CD8-positive, alpha-beta memory T cell (primary cell): ENCODE measurements around the gene PRRC2B. TPM values are rescaled to one million over a fixed set of nuclear protein-coding genes. Genes with fewer than 3 reads are reported as not detected.

Source experiments
- CTCF ChIA-PET: fragments of 350-600 bp; sonication (Branson Sonifier 250); formaldehyde crosslinking; loops from one replicate; lab custom pipeline; 2021; ENCODE audit warnings: antibody characterized with exemption; lab: Charles Lee
- POLR2A ChIA-PET: fragments of 350-600 bp; sonication (Branson Sonifier 250); formaldehyde crosslinking; loops from one replicate; lab custom pipeline; 2021; ENCODE audit warnings: antibody characterized with exemption; lab: Charles Lee
- DNase-seq, 5 donors: peaks; one replicate each; pipeline versions ENCODE4 v3.0.0 to v3.0.0-alpha.2; 2020 to 2022; ENCODE audit warnings: mixed read lengths in 1 of 5
- H3K27ac ChIP-seq: one replicate; pipeline ENCODE4 v1.7.0; 2013; ENCODE audit warnings: low read depth, mild to moderate bottlenecking, low read length, moderate library complexity
- H3K27me3 ChIP-seq: 2 replicates; pipeline ENCODE4 v1.7.0; 2013; ENCODE audit warnings: low read length, mild to moderate bottlenecking; ENCODE audit not compliant: insufficient read depth, poor library complexity, severe bottlenecking
- H3K36me3 ChIP-seq: 2 replicates; pipeline ENCODE4 v1.7.0; 2013; ENCODE audit warnings: mild to moderate bottlenecking, low read length, moderate library complexity; ENCODE audit not compliant: insufficient read depth
- H3K4me1 ChIP-seq: 2 replicates; pipeline ENCODE4 v1.7.0; 2013; ENCODE audit warnings: mild to moderate bottlenecking, low read length, moderate library complexity; ENCODE audit not compliant: insufficient read depth
- H3K4me3 ChIP-seq: 2 replicates; pipeline ENCODE4 v1.7.0; 2013; ENCODE audit warnings: mild to moderate bottlenecking, low read length
- H3K9me3 ChIP-seq: 2 replicates; pipeline ENCODE4 v1.7.0; 2013; ENCODE audit warnings: mild to moderate bottlenecking, low read length
- H3K27ac Mint-ChIP-seq, 8 donors: one replicate each; pipeline ENCODE4 v1.8.0; 2020 to 2021; ENCODE audit warnings: mixed read lengths in 8 of 8, mild to moderate bottlenecking in 6 of 8, inconsistent platforms in 3 of 8, moderate library complexity in 3 of 8
- H3K27me3 Mint-ChIP-seq, 2 donors: one replicate each; pipeline ENCODE4 v1.8.0; 2020 to 2021; ENCODE audit warnings: mixed read lengths in 2 of 2, mild to moderate bottlenecking in 1 of 2, moderate library complexity in 1 of 2
- H3K36me3 Mint-ChIP-seq, 3 donors: one replicate each; pipeline ENCODE4 v1.8.0; 2020 to 2021; ENCODE audit warnings: mixed read lengths in 3 of 3, inconsistent platforms in 1 of 3, mild to moderate bottlenecking in 1 of 3
- H3K4me1 Mint-ChIP-seq, 3 donors: one replicate each; pipeline ENCODE4 v1.8.0; 2020 to 2021; ENCODE audit warnings: mixed read lengths in 3 of 3, inconsistent platforms in 1 of 3, mild to moderate bottlenecking in 1 of 3
- H3K4me3 Mint-ChIP-seq, 7 donors: one replicate each; pipeline ENCODE4 v1.8.0; 2020 to 2021; ENCODE audit warnings: mixed read lengths in 7 of 7, mild to moderate bottlenecking in 6 of 7, moderate library complexity in 4 of 7, inconsistent platforms in 2 of 7
- H3K9me3 Mint-ChIP-seq, 5 donors: one replicate each; pipeline ENCODE4 v1.8.0; 2020 to 2022; ENCODE audit warnings: mixed read lengths in 5 of 5, mild to moderate bottlenecking in 3 of 5, moderate library complexity in 2 of 5, inconsistent platforms in 1 of 5
- polyA plus RNA-seq: library from polyadenylated mRNA; unstranded; fragments of 300-500 nt; fragmentation: Illumina TruSeq; gene quantifications from one replicate; pipeline ENCODE4 v1.2.3, GENCODE V29; 2021
- total RNA-seq, 2 experiments: library from RNA; stranded (reverse); gene quantifications; one replicate each; pipeline ENCODE4 v1.2.3, GENCODE V29; 2021

The PRRC2B gene
- total and polyA plus RNA-seq, 3 experiments from 2014 or later, result 42.1 to 146 (median 146) TPM

- POLR2A ChIA-PET, result no interaction called here
- Histone ChIP-seq H3K4me1 (peaks cover 86% of the 10 kb centered on the region), H3K4me3 (peak overlapping the region; percentile 28), H3K27me3 (no peaks in the 10 kb centered on the region), H3K27ac (no peak overlapping the region), H3K36me3 (no peaks in the 10 kb centered on the region), H3K9me3 (no peaks in the 10 kb centered on the region)
- peaks cover 82 to 97% (median 92%) of the 10 kb centered on the region in 3 donors for H3K4me1 Mint-ChIP-seq
- H3K4me3 Mint-ChIP-seq, result peak overlapping the region; percentile 38 to 81 (median 74)
- peak overlapping the region; percentile 72 to 95 (median 89) for H3K27ac Mint-ChIP-seq
- peaks cover 0 to 24% (median 5%) of the 10 kb centered on the region in 3 donors for H3K36me3 Mint-ChIP-seq
- H3K27me3 Mint-ChIP-seq, result no peaks in the 10 kb centered on the region
- H3K9me3 Mint-ChIP-seq, result no peaks in the 10 kb centered on the region
- no peak for DNase-seq
- CTCF ChIA-PET, result interaction anchor here (0.9 kb wide), 1 partner anchor 10 kb away, joined by 3 read pairs; no protein-coding TSS in a partner anchor
Measured at GRCh38 chr9:131409458-131409992, 15.6 kb downstream of the PRRC2B start.

- Mint-ChIP-seq H3K27ac (peak overlapping the region; percentile 73 to 95 (median 89)), H3K27me3 (no peaks in the 10 kb centered on the region), H3K9me3 (no peaks in the 10 kb centered on the region), H3K4me3 (peak overlapping the region; percentile 38 to 81 (median 74)), H3K36me3 (peaks cover 0 to 21% (median 5%) of the 10 kb centered on the region in 3 donors), H3K4me1 (peaks cover 80 to 97% (median 92%) of the 10 kb centered on the region in 3 donors)
- peak overlapping the region; percentile 28 for H3K4me3 ChIP-seq
- peak in 4 of 5 donors; percentile 36 to 61 (median 45) for DNase-seq
- ChIA-PET CTCF (interaction anchor here (0.9 to 1.7 kb wide), 3 partner anchors 10 to 61 kb away, joined by 3 to 5 read pairs (median 3); no protein-coding TSS in a partner anchor), POLR2A (no interaction called here)
- peaks cover 83% of the 10 kb centered on the region for H3K4me1 ChIP-seq
- no peak overlapping the region for H3K27ac ChIP-seq
- H3K9me3 ChIP-seq, result no peaks in the 10 kb centered on the region
- H3K27me3 ChIP-seq, result no peaks in the 10 kb centered on the region
- H3K36me3 ChIP-seq, result no peaks in the 10 kb centered on the region
Measured at GRCh38 chr9:131410044-131410491, 16.2 kb downstream of the PRRC2B start.

GRCh38 chr9:131411719-131412681, 18.1 kb downstream of the PRRC2B start:
- H3K36me3 ChIP-seq, result no peaks in the 10 kb centered on the region
- Mint-ChIP-seq H3K27ac (peak overlapping the region; percentile 1 to 83 (median 43)), H3K4me1 (peaks cover 73 to 97% (median 92%) of the 10 kb centered on the region in 3 donors), H3K36me3 (peaks cover 0 to 26% (median 5%) of the 10 kb centered on the region in 3 donors), H3K27me3 (no peaks in the 10 kb centered on the region), H3K9me3 (no peaks in the 10 kb centered on the region), H3K4me3 (peak overlapping the region in 5 of 7 donors; percentile 10 to 42 (median 20))
- H3K4me1 ChIP-seq, result peaks cover 81% of the 10 kb centered on the region
- H3K27ac ChIP-seq, result no peak overlapping the region
- no peak for DNase-seq
- H3K27me3 ChIP-seq, result no peaks in the 10 kb centered on the region
- no peaks in the 10 kb centered on the region for H3K9me3 ChIP-seq
- CTCF ChIA-PET, result interaction anchor here (0.6 to 2.0 kb wide), 3 partner anchors 22 to 68 kb away, joined by 3 to 5 read pairs (median 5); no protein-coding TSS in a partner anchor
- POLR2A ChIA-PET, result interaction anchor here (0.7 to 1.2 kb wide), 2 partner anchors 14 to 62 kb away, joined by 4 read pairs; no protein-coding TSS in a partner anchor
- no peak overlapping the region for H3K4me3 ChIP-seq

DNA sequence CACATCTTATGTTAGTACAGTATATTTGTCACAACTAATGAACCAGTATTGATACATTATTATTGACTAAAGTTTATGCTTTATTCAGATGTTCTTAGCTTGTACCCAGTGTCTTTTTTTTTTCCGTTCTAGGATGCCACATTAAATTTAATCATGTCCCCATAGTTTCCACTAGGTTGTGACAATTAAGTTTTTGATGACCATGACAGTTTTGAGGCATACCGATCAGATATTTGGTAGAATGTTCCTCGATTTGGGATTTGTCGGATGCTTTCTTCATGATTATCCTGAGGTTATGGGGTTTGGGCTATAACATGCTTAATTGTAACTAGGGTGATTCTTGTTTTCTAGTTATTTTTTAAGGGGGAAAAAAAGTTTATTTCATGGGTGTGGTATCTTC, 22.6 kb downstream of the PRRC2B start:
- DNase-seq, result no peak
- ChIA-PET CTCF (interaction anchor here (2.0 kb wide), 1 partner anchor 9 kb away, joined by 7 read pairs; no protein-coding TSS in a partner anchor), POLR2A (no interaction called here)
- H3K9me3 Mint-ChIP-seq, result no peaks in the 10 kb centered on the region
- Histone ChIP-seq H3K4me3 (no peak overlapping the region), H3K4me1 (peaks cover 84% of the 10 kb centered on the region), H3K36me3 (peaks cover 6% of the 10 kb centered on the region), H3K9me3 (no peaks in the 10 kb centered on the region), H3K27ac (no peak overlapping the region), H3K27me3 (no peaks in the 10 kb centered on the region)
- H3K27ac Mint-ChIP-seq, result peak overlapping the region; percentile 28 to 96 (median 66)
- no peaks in the 10 kb centered on the region for H3K27me3 Mint-ChIP-seq
- H3K36me3 Mint-ChIP-seq, result peaks cover 0 to 51% (median 12%) of the 10 kb centered on the region in 3 donors
- H3K4me1 Mint-ChIP-seq, result peaks cover 80 to 98% (median 94%) of the 10 kb centered on the region in 3 donors
- H3K4me3 Mint-ChIP-seq, result peak overlapping the region in 3 of 7 donors; percentile 13 to 46 (median 33)

DNA sequence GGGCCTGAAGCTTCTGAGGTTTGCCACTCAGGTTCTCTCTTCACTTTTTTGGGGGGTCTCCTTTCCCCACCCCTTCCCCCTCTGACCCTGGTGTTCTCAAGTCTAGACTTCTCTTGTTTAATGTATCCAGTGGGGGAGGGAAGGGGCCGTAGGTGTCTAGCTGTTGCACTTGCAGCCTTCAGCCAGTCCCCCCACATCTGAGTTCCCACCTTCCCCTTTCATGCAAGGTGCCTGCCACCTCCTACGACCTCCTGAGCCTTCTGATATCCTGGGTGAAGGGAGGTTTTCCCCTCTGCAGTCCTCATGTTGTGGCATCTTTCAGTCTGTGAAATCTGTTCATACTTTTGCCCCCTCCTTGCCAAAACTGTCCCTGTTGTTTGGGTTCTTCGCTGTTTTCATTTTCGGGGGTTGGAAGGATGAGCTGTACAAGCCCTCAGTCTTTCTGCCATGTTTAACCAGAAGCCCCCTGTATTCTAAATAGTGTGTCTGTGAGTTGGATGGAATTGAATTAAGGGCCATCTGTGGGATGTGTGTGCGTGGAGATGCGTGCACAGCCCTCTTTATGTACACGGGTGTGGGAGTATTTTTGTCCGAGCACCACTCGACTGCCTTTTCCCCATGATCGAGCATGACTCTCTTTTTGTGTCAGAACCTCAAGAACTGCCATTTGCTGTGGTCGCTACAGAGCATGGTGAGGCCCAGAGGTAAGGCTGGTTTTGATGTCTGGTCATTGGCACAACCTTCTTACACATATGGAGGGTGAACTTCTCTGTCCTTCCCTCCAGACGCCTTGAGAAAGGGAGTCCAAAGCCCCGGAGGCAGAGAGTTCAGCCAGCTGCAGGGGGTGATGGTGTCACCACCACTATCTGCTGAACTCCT, 23.6 kb downstream of the PRRC2B start:
- Histone ChIP-seq H3K4me1 (peaks cover 82% of the 10 kb centered on the region), H3K4me3 (peak overlapping the region; percentile 27), H3K36me3 (peaks cover 6% of the 10 kb centered on the region), H3K9me3 (no peaks in the 10 kb centered on the region), H3K27ac (no peak overlapping the region), H3K27me3 (no peaks in the 10 kb centered on the region)
- DNase-seq, result no peak
- no peaks in the 10 kb centered on the region for H3K27me3 Mint-ChIP-seq
- peak overlapping the region; percentile 74 to 96 (median 88) for H3K27ac Mint-ChIP-seq
- ChIA-PET POLR2A (no interaction called here), CTCF (interaction anchor here (1.0 to 2.0 kb wide), 5 partner anchors 10 to 45 kb away, joined by 3 to 7 read pairs (median 4); no protein-coding TSS in a partner anchor)
- H3K36me3 Mint-ChIP-seq, result peaks cover 0 to 50% (median 9%) of the 10 kb centered on the region in 3 donors
- H3K4me1 Mint-ChIP-seq, result peaks cover 79 to 96% (median 94%) of the 10 kb centered on the region in 3 donors
- H3K4me3 Mint-ChIP-seq, result peak overlapping the region; percentile 49 to 82 (median 76)
- no peaks in the 10 kb centered on the region for H3K9me3 Mint-ChIP-seq

- H3K4me3 ChIP-seq, result peak overlapping the region; percentile 27
Measured at GRCh38 chr9:131418143-131419025, 24.5 kb downstream of the PRRC2B start.

More at GRCh38 chr9:131418143-131419025, 24.5 kb downstream of the PRRC2B start:
- CTCF ChIA-PET, result interaction anchor here (0.9 to 1.8 kb wide), 5 partner anchors 11 to 45 kb away, joined by 3 to 5 read pairs (median 3); no protein-coding TSS in a partner anchor
- Mint-ChIP-seq H3K27ac (peak overlapping the region; percentile 55 to 89 (median 85)), H3K4me1 (peaks cover 81 to 96% (median 96%) of the 10 kb centered on the region in 3 donors), H3K27me3 (no peaks in the 10 kb centered on the region), H3K4me3 (peak overlapping the region in 6 of 7 donors; percentile 57 to 82 (median 76)), H3K36me3 (peaks cover 0 to 53% (median 9%) of the 10 kb centered on the region in 3 donors), H3K9me3 (no peaks in the 10 kb centered on the region)
- Histone ChIP-seq H3K9me3 (no peaks in the 10 kb centered on the region), H3K27ac (no peak overlapping the region), H3K4me1 (peaks cover 88% of the 10 kb centered on the region), H3K36me3 (peaks cover 6% of the 10 kb centered on the region), H3K27me3 (no peaks in the 10 kb centered on the region)
- POLR2A ChIA-PET, result no interaction called here
- peak in 1 of 5 donors; percentile 26 for DNase-seq
